Neural progenitor cell (in vitro differentiated cells): ENCODE data around the gene ACSBG1.

Experiments
- CTCF ChIP-seq: fragments of 200-600 bp; sonication (generic); IDR thresholded peaks from 2 replicates; pipeline ENCODE4 v1.5.1; 2017; ENCODE audit warnings: antibody characterized with exemption, mild to moderate bottlenecking
- EZH2 ChIP-seq: fragments of 200-600 bp; sonication (generic); IDR thresholded peaks from 2 replicates; pipeline ENCODE4 v1.6.1; 2017; ENCODE audit warnings: antibody characterized with exemption, mild to moderate bottlenecking, moderate library complexity
- EZH2phosphoT487 ChIP-seq: fragments of 200-600 bp; sonication (generic); IDR thresholded peaks from 2 replicates; pipeline ENCODE4 v1.6.1; 2017; ENCODE audit warnings: antibody characterized with exemption

- no peak for TF ChIP-seq EZH2phosphoT487
- TF ChIP-seq CTCF, result no peak
- TF ChIP-seq EZH2, result no peak
These were observed 52.0 kb downstream of the ACSBG1 start for GRCh38 chr15:78182336-78182700.
